Smooth muscle cell of the brain vasculature (primary cell): Measurements from ENCODE around the gene MRPS12.
"Not testable (repeated sequence)": the region's sequence is repeated elsewhere in the genome, so short reads cannot be mapped to it uniquely, and the experiment has no call there.

Source experiments
- DNase-seq: peaks from one replicate; pipeline ENCODE4 v3.0.0-alpha.2; 2012; ENCODE audit warnings: low read depth, low spot score

MRPS12 gene

DNA sequence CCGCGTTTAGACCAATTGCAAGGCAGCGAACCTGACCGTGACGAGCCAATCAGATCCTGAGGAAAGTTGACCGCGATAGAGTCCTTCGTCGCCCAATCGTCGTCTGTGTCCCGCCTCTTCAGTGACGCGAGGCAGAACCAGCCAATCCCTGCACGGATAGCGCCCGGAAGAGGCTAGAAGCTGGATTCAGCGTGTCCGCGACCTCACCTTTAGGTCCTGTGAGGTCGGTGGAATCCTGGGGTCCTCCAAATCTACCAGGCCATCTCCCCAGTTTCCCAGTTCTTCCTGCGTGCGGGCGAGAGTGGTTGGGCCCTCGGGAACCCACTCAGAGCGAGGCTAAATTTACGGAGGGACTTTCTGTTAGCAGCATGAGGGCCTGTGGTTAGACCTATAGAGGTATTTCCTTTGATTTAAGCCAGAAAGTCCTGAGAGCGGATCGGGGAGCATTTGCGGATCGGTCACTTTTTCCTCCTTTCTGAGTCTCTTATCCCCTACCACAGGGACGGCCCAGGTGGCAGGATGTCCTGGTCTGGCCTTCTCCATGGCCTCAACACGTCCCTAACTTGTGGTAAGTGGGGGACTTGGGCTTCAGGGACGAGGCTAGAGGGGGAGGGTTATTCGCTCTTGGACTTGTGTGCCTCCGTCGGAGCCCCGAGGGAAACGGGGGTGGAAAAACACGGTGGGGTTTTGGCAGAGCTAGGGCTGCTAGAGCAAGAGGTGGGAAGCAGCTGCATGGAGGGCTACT is at the start of gene MRPS12:
MRPS12 (plus strand) TSS at position 169 of the 745 bp plus-strand sequence; CDS start at position 520, 351 bp downstream.
- DNase-seq = peak; percentile 99

DNA sequence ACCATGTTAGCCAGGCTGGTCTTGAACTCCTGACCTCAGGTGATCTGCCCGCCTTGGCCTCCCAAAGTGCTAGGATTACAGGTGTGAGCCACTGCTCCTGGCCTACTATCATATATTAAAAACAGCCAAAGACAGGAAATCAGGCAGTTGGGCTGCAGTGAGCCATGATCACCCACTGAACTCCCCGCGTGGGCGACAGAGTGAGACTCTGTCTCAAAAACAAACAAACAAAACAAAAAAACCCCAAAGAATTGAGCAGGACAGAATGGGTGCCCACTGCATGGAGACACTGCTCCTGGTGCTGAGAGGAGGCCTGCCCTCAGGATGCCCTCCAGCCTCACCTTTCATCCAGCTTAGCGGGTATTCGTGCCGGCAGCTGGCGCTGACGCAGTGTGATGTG is 47.5 kb upstream of the MRPS12 start:
- DNase-seq = no peak

DNA sequence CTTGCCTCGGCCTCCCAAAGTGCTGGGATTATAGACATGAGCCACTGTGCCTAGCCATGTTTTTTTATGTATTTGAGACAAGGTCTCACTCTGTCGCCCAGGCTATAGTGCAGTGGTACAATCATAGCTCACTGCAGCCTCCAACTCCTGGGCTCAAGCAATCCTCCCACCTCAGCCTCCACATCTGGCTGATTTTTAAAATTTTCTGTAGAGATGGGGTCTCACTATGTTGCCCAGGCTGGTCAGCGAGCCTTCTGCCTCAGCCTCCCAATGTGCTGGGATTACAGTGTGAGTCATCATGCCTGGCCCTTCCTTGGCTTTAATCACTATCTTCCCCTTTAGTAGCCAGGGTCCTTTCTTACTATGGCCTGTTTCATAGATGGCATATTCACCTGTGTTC is 46.1 kb upstream of the MRPS12 start:
- DNase-seq = not testable (repeated sequence)

DNA sequence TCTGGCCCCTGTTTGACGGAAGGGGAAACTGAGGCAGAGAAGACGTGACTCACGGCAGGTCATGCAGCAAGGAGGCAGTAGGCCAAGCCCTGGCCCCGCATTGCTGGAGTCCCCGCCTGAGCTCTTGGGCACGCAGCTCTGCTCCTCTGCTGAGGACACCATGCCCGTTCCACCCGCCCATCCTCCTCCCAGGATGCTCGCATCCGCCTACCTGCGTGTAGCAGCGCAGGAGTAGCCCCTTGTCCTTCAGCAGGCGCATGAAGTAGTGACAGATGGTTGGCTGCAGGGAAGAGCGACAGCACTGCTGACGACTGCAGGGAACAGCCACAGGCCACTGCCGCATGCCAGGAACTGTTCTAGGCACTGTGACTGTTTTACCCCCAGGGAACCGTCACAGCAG is 41.9 kb upstream of the MRPS12 start:
- no peak for DNase-seq

DNA sequence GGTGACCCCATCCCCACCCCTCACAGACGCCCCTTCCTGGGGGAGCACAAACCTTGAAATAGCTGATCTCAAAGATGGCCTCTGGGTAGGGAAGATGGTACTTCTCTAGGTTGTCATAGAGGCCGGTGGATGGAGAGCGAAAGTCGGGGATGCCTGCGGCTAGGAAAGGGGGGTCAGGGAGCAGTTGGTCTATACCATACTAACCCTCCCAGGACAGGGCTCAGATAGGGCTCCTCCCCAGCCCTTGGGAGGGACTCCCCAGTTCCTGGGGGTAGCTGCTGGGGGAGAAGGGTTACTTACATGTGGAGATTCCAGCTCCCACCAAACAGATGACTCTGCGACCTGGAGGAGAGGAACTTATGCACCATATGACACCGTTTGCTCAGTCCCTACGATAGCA is 40.9 kb upstream of the MRPS12 start:
- DNase-seq = no peak

DNA sequence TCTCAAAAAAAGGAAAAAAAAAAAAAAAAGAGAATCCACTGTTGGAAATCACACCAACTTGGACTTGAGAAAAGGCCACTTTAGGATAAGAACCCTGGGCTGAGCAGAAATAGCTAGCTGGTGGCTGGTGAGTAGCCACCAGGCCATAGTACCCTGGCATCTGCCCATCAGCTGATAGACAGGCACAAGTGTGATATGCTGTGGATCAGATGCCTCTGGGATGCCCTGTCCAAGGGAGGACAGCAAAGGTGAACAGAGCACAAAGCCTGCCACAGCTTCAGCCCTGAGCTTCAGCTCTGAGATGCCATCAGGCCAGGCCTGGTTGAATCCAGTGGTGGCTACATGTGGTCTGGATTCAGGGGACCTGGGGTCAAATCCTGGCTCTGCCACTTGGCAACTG is 40.1 kb upstream of the MRPS12 start:
- no peak for DNase-seq

DNA sequence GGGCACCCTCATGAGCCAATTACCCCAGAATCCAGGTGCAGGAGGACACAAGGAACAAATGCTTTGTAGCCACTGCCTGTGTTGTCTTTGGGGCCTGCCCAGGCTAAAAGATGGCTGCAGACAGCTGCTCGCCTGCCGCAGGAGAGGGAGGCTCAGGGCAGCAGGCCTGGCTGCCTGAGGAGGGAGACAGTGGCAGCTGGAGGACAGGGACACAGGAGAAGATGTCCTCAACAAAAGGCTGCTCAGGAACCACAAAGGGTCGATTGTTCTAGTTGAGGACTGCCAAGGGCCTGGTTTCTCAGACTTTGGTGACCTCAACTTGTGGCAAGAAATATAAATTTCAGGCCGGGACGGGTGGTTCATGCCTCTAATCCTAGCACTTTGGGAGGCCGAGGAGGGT is 39.0 kb upstream of the MRPS12 start:
- DNase-seq = no peak

DNA sequence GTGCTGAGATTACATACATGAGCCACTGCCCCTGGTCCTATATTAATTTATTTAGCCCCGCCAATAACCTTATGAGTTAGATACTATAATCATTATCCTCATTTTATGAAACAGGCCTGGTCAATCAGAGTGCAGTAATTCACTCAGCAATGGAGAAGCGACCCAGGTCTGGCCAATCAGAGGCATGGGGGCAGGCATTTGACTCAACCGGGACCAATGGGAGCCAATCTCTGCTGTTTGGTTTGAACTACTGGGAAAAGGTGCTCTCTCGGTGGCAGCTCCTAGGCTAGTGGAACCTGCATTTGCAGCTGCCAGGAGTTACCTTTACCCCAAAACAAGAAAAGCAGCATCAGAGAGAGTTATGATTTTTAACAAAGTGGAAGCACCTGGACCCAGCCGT is 37.9 kb upstream of the MRPS12 start:
- DNase-seq = no peak

DNA sequence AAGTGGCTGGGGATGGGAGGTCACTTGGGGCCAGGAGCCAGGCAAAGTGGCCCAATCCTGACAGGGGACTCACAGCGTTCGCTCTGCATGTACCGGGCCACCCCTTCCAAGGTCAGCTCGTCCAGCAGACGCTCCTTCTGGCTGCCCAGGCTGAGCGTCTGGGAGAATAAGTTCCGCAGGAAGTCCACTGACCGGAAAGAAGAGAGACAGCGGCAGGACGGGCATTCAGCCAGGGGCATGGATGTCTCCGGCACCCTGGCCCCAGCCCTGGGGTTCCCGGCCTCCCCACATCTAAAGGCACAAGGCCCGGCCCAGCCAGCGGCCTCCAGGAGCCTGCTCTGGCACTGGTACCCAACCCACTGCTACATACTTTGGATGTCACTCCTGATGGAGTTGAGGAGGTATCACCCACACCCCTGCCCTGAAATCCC is 37.4 kb upstream of the MRPS12 start:
- no peak for DNase-seq

DNA sequence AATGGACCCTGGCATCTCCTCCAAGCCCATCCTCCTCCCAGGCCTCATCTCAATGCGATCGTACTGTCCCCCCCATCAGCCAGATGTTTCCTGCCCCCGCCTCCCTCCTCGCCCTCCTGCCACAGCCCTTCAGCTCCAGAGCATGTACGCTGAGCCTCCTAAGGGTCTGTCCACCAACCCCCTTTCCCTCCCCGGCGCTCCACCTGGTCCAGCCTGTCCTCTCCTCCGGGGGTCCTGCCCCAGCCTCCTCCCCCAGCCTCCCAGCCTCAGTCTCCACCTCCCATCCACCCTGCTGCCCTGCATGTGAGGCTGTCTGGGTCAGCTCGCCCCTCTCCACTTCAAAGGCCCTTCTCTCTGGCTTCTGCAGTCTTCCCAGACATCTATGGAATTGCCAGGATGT is 35.8 kb upstream of the MRPS12 start:
- DNase-seq = no peak

DNA sequence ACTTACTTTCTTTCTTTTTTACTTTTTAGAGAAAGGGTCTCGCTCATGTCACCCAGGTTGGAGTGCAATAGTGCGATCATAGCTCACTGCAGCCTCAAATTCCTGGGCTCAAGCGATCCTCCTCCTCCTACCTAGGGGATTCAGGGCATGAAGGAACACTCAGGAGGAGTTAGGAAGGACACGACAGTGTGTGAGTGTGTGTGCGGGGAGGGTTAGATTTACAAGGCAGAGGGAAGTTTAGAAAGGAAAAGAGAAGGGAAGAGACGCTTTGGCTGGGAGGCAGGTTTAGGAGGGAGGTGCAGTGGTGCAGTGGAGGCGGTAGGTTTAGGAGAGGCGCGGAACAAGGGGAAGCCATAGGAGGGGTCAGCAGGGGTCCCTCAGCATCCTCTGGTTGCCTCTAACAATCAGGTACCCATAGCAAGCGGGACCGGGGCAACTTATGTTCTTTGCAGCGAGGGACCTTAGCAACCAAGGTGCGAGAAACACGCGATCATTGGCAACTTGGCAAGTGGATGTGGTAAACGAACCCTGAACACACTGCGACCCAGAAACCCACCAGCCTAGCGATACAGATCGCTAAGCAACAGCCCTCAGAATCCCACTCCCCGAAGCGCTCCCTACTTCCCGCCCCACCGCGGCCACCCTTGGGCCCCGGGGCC is 31.8 kb upstream of the MRPS12 start:
- DNase-seq = no peak

DNA sequence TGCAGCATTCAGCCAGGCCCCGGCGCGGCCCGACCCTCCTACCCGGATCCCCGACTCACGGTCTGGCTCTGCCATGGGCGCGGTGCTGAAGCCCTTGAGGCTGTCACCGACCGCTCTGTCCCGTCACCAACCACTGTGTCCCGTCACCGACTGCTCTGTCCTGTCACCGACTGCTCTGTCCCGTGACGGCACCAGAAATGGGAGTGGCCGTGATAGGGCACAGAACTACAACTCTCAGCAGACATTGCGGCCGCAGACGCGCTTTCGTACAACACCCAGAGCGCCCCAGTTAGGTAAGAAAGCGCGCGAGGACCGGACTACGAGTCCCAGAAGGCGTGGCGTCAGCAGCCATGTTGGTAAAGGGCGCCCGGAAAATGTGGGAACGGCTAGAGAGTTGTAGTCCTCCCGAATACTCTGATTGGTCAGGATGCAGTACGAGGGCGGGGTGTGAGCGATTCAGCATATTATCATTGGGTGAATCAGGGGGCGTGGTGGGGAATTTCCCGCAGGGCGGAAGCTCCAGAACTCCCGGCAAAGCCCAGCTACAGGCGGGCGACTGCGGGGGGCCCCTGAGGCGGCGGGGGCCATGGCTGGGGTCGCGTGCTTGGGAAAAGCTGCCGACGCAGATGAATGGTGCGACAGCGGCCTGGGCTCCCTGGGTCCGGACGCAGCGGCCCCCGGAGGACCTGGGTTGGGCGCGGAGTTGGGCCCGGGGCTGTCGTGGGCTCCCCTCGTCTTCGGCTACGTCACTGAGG is 31.1 kb upstream of the MRPS12 start, which contains the start of the genes NFKBIB and SIRT2:
NFKBIB (plus strand) TSS at position 523 of the 755 bp plus-strand sequence; CDS start at position 587, 64 bp downstream.
SIRT2 (minus strand) TSS at position 172 of the 755 bp plus-strand sequence; CDS start at position 75, 97 bp downstream.
- peak; percentile 99 for DNase-seq

DNA sequence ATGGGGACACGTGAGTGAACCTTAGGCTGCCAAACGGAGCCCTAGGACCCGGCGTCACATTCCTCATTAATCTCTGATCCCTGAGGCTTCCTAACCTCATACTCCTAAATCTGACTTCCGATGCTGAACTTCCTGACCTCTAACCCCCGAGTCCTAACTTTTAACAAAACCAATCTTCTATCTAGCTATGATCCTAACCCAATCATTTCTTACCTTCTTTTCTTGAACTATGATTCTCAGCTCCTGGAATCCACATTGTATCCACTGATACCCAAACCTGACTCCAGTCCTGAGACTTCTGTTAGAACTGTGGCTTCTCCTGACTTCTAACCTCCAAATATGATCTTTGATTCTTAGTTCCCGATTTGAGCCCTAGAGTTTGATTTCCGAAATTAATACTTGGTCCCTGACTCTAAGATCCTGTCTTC is 30.5 kb upstream of the MRPS12 start:
- DNase-seq = peak; percentile 10

DNA sequence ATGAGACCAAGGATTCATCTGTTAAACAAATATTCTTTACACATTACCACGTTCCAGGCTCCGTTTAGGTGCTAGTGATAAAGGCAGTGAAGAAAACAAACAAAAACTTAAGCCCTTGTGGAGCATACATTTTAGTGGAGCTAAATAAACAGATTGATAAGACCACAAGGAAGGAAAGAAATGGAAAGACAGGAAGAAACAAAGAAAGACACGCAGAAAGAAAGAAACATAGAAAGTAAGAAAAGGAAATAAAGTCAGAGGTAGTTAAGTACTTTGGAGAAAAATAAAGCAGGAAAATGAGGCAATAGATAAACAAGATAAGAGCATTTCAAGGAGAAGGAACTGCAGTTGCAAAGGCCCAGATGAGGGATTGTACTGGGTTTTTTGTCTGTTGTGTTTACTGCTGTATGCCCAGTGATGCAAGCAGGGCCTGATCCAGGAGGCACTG is 30.0 kb upstream of the MRPS12 start:
- no peak for DNase-seq

DNA sequence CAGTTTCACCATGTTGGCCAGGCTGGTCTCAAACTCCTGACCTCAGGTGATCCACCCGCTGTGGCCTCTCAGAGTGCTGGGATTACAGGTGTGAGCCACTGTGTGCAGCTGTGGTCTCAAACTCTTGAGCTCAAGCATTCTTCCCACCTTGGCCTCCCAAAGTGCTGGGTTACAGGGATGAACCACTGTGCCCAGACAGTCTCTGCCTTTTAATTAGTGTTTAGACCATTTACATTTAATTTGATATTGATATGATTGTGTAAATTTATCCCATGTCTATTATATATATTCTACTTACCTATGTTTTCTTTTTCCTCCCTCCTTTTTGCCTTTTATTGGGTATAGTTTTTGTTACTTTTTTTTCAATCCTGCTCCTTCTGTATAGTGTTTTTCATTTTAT is 29.1 kb upstream of the MRPS12 start:
- DNase-seq = no peak

DNA sequence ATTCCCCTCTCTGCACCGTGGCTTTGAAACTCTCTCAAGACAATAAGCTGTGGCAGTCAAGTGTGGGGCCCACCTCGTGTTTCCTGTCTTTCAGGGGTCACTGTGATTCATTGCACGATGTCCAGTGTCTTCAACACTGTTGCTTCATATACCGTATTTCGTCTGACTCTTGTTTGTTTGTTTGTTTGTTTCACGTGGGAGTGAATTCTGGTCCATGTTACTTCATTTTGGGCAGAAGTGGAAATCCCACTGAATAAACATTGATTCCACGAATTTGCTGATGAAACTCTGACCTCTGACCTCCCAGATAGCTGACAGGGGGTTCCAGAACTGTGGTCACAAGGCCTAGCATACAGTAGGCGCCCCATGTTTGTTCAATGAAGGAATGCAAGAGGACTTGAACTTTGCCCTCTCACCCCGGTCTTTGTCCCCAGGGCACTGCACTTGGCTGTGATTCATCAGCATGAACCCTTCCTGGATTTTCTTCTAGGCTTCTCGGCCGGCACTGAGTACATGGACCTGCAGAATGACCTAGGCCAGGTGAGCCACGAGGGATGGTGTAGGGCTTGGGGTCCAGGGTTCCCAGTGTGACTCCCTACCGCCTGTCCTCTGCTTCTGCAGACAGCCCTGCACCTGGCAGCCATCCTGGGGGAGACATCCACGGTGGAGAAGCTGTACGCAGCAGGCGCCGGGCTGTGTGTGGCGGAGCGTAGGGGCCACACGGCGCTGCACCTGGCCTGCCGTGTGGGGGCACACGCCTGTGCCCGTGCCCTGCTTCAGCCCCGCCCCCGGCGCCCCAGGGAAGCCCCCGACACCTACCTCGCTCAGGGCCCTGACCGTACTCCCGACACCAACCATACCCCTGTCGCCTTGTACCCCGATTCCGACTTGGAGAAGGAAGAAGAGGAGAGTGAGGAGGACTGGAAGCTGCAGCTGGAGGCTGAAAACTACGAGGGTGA is 25.9 kb upstream of the MRPS12 start:
- DNase-seq = no peak

DNA sequence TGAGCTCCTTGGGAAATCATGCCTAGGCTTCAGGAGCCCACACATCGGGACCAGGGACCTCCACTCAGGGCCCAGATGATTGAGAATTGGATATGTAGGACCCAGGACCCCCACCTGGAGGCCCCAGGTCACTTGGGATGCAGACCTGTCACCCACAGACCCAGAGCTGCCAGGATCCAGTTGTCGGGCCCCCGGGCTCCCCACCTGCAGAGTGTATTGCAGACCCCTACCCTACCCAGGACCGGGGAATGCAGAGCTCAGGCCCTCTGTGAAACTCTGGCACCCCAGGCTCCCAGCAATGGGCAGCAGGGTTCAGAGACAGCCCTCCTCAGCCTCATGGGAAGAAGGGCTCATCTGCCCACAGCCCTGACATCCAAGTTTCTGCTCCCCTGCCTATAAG is 25.1 kb upstream of the MRPS12 start:
- no peak for DNase-seq

DNA sequence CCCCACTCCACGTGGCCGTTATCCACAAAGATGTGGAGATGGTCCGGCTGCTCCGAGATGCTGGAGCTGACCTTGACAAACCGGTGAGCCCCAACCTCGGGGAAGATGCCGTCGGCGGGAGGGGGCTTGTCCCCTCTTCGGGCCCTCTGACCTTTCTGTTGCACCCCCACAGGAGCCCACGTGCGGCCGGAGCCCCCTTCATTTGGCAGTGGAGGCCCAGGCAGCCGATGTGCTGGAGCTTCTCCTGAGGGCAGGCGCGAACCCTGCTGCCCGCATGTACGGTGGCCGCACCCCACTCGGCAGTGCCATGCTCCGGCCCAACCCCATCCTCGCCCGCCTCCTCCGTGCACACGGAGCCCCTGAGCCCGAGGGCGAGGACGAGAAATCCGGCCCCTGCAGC is 23.5 kb upstream of the MRPS12 start:
- no peak for DNase-seq

DNA sequence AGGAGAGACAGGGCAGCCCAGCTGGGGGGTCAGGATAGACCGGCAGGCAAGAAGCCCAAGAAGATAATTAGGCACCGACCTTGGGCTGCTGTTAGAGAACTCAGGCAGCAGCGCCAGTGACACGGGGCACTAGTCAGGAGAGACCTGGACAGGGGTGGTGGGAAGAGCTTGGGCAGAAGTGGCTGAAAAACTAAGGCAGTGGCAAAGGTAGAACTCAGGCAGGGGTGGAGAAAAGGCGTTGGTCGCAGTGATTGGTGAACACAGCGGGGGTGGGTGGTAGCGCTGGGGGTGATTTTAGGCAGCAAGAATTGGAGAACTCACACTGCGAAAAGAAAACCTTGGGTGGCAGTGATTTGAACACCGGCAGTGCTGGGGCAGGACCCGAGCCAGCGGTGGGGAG is 23.1 kb upstream of the MRPS12 start:
- no peak for DNase-seq

DNA sequence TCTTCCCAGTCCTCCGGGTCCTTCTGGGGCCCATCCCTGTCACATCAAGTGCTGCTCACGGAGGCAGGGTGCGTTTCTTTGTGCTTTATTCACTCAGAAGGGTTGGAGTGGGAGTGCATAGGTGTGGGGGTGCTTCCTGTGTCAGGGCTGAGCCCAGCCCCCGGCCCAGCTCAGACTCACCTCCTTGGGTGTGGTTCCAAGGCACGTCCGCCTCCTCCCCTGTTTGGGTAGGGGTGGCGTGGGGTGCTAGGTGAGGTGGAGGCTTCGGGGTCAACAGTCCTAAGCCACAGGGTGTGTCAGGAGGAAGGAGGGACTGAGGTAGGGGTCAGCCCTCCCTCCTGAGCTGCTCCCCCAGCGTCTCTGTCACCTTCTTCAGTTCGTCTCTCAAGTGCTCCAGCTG is 21.8 kb upstream of the MRPS12 start:
- no peak for DNase-seq

DNA sequence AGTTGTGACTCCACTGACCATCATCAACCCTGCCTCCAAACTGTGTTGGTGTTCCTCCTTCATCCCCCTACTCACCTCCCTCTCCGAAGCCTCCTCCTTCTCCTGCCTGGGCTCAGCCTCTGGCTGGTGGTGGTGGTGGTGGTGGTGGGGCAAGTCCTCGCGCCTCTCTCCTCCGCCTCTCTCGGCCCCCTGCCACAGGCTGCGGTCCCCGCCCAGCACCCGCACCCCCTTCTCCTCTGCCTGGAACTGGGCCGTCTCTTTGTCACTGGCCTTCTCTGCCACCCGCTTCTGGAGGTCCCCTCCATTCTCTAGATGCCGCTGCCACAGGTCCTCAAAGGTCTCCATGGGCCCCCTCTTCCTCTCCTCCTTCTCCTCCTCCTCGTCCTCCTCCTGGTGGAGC is 20.3 kb upstream of the MRPS12 start:
- DNase-seq = no peak
